Fibroblast of skin of left quadriceps (primary cell): Measurements from ENCODE around the gene SLX4.
A peak's percentile ranks its signal among the peaks of the same experiment; 100 is the strongest.
"Not testable (repeated sequence)": the region's sequence is repeated elsewhere in the genome, so short reads cannot be mapped to it uniquely, and the experiment has no call there.

ENCODE experiments used
- DNase-seq, 2 experiments: peaks; one replicate each; pipeline ENCODE4 v3.0.0-alpha.2; 2013; ENCODE audit warnings: low read depth in 2 of 2

The SLX4 gene, protein sequence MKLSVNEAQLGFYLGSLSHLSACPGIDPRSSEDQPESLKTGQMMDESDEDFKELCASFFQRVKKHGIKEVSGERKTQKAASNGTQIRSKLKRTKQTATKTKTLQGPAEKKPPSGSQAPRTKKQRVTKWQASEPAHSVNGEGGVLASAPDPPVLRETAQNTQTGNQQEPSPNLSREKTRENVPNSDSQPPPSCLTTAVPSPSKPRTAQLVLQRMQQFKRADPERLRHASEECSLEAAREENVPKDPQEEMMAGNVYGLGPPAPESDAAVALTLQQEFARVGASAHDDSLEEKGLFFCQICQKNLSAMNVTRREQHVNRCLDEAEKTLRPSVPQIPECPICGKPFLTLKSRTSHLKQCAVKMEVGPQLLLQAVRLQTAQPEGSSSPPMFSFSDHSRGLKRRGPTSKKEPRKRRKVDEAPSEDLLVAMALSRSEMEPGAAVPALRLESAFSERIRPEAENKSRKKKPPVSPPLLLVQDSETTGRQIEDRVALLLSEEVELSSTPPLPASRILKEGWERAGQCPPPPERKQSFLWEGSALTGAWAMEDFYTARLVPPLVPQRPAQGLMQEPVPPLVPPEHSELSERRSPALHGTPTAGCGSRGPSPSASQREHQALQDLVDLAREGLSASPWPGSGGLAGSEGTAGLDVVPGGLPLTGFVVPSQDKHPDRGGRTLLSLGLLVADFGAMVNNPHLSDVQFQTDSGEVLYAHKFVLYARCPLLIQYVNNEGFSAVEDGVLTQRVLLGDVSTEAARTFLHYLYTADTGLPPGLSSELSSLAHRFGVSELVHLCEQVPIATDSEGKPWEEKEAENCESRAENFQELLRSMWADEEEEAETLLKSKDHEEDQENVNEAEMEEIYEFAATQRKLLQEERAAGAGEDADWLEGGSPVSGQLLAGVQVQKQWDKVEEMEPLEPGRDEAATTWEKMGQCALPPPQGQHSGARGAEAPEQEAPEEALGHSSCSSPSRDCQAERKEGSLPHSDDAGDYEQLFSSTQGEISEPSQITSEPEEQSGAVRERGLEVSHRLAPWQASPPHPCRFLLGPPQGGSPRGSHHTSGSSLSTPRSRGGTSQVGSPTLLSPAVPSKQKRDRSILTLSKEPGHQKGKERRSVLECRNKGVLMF (N-terminal part only)

GRCh38 chr16:3611146-3611975 lies at the start of gene SLX4:
TSS of gene SLX4 (minus strand) at chr16:3611606. CDS start at chr16:3608964, 2,642 bp downstream.
- peak; percentile 79 to 83 for DNase-seq

- DNase-seq = peak; percentile 43 to 45
These were observed 47.8 kb upstream of the SLX4 start for GRCh38 chr16:3659251-3659650.

GRCh38 chr16:3656491-3657468 lies 45.4 kb upstream of the SLX4 start:
- no peak for DNase-seq

- DNase-seq = not testable (repeated sequence)
These were observed 44.7 kb upstream of the SLX4 start for GRCh38 chr16:3656160-3656490.

- DNase-seq = no peak
These were observed 44.2 kb upstream of the SLX4 start for GRCh38 chr16:3655396-3656159.

- no peak for DNase-seq
These were observed 43.6 kb upstream of the SLX4 start for GRCh38 chr16:3655030-3655395.

- DNase-seq = no peak
These were observed 43.0 kb upstream of the SLX4 start, which contains the start of gene DNASE1 for GRCh38 chr16:3654249-3654991. TSS of gene DNASE1 (plus strand) at chr16:3654691. CDS start at chr16:3655374, 683 bp downstream.

GRCh38 chr16:3652373-3653195 lies 41.2 kb upstream of the SLX4 start:
- no peak for DNase-seq

GRCh38 chr16:3651461-3652372 lies 40.3 kb upstream of the SLX4 start:
- DNase-seq = no peak

DNA sequence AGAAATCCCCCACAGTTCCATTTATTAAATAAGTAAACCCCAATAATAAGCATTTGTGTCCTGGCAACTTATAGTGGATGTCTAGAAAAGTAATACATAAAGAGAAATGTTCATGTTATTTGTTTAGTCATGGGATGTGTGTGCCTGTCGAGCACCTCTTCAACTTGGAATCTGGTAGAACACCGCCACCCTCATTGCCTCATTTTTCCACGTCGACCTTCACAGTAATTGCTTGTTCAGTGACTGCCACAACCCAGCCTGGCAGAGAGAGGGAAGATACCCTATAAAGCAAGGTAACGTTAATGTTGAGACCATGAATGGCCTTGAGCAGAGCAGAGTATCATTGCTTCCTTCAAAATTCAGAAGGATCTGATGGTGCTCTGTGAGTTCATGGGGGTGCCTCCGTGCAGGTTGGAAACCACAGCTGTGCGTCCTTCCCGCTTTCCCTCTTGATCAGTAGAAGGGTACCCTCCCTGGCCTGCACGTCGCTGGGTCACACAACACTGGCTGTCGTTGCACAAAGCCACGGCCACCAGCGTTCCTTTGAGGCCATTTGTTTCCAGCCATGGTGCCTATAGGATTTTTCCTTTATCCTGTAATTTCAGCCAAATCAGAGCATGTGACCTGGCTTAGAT lies 39.3 kb upstream of the SLX4 start:
- DNase-seq = no peak

- DNase-seq = no peak
These were observed 35.0 kb upstream of the SLX4 start for GRCh38 chr16:3646348-3646920.

GRCh38 chr16:3645504-3646347 lies 34.3 kb upstream of the SLX4 start:
- peak; percentile 28 to 36 for DNase-seq

DNA sequence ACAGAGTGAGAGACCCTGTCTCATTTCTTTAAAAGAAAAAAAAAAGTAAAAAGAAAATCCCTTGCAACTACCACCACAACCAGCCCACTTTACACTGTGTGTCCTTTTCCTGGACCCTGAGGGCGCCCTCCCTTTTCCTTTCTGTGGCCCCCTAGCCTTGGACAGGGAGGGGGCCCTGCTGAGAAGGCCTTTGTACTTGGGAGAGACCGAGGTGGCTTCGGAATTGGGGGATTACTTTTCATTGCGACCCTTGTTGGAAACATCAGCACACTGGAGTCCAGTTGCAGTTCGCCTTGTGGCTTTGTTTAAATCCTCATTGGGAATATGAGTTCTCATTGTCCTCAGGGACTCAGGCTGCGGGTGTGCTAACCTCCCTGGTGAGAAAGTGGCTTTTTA lies 33.7 kb upstream of the SLX4 start:
- no peak for DNase-seq

DNA sequence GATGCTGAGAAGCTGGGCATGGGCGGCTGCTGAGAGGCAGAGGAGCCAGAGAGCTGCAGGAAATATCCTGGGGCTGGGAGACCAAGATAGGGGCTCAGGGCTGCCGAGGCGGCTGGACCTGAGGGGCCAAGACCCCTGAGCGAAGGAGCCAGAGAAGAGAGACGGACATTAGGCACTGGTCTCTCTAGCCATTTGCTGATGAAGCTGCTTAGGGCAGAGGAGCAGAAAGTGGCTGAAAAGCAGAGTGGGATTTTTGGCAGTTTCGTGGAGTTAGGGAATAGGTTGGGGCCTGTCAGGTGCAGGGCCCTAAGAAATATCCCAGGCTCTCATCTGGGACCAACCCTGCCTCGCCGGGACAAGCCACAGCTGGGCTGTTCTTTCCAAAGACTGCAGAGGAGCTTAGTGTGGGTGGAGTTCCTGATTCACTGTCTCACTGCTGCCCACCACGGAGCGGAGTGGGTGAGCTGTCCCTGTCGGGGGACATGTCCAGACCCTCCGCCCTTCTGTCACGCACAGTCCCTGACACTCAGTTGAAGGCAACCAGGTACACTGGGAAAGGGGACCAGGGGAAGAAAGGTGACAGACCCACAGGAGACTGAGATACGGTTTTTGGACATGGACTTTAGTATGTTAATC lies 31.8 kb upstream of the SLX4 start:
- DNase-seq = no peak
